Smooth muscle cell of the brain vasculature (primary cell): Measurements from ENCODE around the gene HECTD2.
"Not testable (repeated sequence)": the region's sequence is repeated elsewhere in the genome, so short reads cannot be mapped to it uniquely, and the experiment has no call there.

Source experiments
- DNase-seq: peaks from one replicate; pipeline ENCODE4 v3.0.0-alpha.2; 2012; ENCODE audit warnings: low read depth, low spot score

The HECTD2 gene

GRCh38 chr10:91472911-91473310, 62.8 kb downstream of the HECTD2 start:
- no peak for DNase-seq

GRCh38 chr10:91474009-91474408, 63.9 kb downstream of the HECTD2 start:
- DNase-seq = no peak

- no peak for DNase-seq
Measured at GRCh38 chr10:91477236-91477635, 67.1 kb downstream of the HECTD2 start.

- no peak for DNase-seq
Measured at GRCh38 chr10:91479583-91479982, 69.4 kb downstream of the HECTD2 start.

- DNase-seq = no peak
Measured at GRCh38 chr10:91487911-91488582, 77.9 kb downstream of the HECTD2 start.

GRCh38 chr10:91493313-91493712, 83.2 kb downstream of the HECTD2 start:
- no peak for DNase-seq

GRCh38 chr10:91495402-91495801, 85.3 kb downstream of the HECTD2 start:
- no peak for DNase-seq

- DNase-seq = no peak
Measured at GRCh38 chr10:91496016-91496415, 85.9 kb downstream of the HECTD2 start.

GRCh38 chr10:91511549-91512330, 101.6 kb downstream of the HECTD2 start:
- peak; percentile 6 for DNase-seq

- no peak for DNase-seq
Measured at GRCh38 chr10:91512458-91512857, 102.3 kb downstream of the HECTD2 start.

- DNase-seq = no peak
Measured at GRCh38 chr10:91513598-91514424, 103.7 kb downstream of the HECTD2 start.

- DNase-seq = no peak
Measured at GRCh38 chr10:91514787-91515186, 104.6 kb downstream of the HECTD2 start.

- no peak for DNase-seq
Measured at GRCh38 chr10:91517394-91517793, 107.2 kb downstream of the HECTD2 start.

- DNase-seq = no peak
Measured at GRCh38 chr10:91519899-91520514, 109.9 kb downstream of the HECTD2 start.

GRCh38 chr10:91520661-91521060, 110.5 kb downstream of the HECTD2 start:
- DNase-seq = no peak

GRCh38 chr10:91521439-91521838, 111.3 kb downstream of the HECTD2 start:
- DNase-seq = no peak

- DNase-seq = no peak
Measured at GRCh38 chr10:91525896-91526712, 116.0 kb downstream of the HECTD2 start.

- DNase-seq = no peak
Measured at GRCh38 chr10:91528080-91528479, 117.9 kb downstream of the HECTD2 start.

- no peak for DNase-seq
Measured at GRCh38 chr10:91528768-91529167, 118.6 kb downstream of the HECTD2 start.

GRCh38 chr10:91534789-91535188, 124.6 kb downstream of the HECTD2 start:
- DNase-seq = not testable (repeated sequence)

GRCh38 chr10:91536111-91536510, 126.0 kb downstream of the HECTD2 start:
- DNase-seq = no peak
